Stomach (tissue), 4 donors: ENCODE data around the gene PM20D2.

Experiments used
- POLR2A ChIP-seq, 4 donors: fragments of 450-650 bp; IDR thresholded peaks; one replicate each; pipeline ENCODE4 v1.6.1; 2016; ENCODE audit warnings: antibody characterized with exemption in 4 of 4, control low read depth in 2 of 4, mild to moderate bottlenecking in 1 of 4, moderate library complexity in 1 of 4
- POLR2AphosphoS5 ChIP-seq, 3 donors: sonication (generic); formaldehyde crosslinking; IDR thresholded peaks; one replicate each; pipeline ENCODE4 v1.6.1; 2016; ENCODE audit warnings: antibody characterized with exemption in 3 of 3
- TF ChIP-seq, protein P1 (sequence below), 7 experiments: fragments of 450-650 bp in 4 of 7; fragments of 200-600 bp in 3 of 7; sonication (generic) in 3 of 7; IDR thresholded peaks; one replicate each; pipeline ENCODE4 v1.5.1; 2016 to 2019; ENCODE audit warnings: antibody characterized with exemption in 7 of 7, control low read depth in 2 of 7, mild to moderate bottlenecking in 1 of 7

GRCh38 chr6:89180112-89180511, 34.3 kb downstream of the PM20D2 start:
- no peak for TF ChIP-seq POLR2AphosphoS5 (IDR thresholded peaks at IDR 0.05)
- TF ChIP-seq, protein P1, sequence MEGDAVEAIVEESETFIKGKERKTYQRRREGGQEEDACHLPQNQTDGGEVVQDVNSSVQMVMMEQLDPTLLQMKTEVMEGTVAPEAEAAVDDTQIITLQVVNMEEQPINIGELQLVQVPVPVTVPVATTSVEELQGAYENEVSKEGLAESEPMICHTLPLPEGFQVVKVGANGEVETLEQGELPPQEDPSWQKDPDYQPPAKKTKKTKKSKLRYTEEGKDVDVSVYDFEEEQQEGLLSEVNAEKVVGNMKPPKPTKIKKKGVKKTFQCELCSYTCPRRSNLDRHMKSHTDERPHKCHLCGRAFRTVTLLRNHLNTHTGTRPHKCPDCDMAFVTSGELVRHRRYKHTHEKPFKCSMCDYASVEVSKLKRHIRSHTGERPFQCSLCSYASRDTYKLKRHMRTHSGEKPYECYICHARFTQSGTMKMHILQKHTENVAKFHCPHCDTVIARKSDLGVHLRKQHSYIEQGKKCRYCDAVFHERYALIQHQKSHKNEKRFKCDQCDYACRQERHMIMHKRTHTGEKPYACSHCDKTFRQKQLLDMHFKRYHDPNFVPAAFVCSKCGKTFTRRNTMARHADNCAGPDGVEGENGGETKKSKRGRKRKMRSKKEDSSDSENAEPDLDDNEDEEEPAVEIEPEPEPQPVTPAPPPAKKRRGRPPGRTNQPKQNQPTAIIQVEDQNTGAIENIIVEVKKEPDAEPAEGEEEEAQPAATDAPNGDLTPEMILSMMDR (IDR thresholded peaks at IDR 0.05) = no peak
- TF ChIP-seq POLR2A (IDR thresholded peaks at IDR 0.05) = no peak
